Activated CD4-positive, alpha-beta T cell treated with anti-CD3 and anti-CD28 coated beads, Interleukin-2, Interleukin-6, amounts not matched to agents 100 ng/mL and 50 ng/mL, durations not matched to agents 16 hours and 8 hours (primary cell): ENCODE results near the gene LRRIQ3.
"Not testable (repeated sequence)": the region's sequence is repeated elsewhere in the genome, so short reads cannot be mapped to it uniquely, and the experiment has no call there.

Experiments
- DNase-seq: peaks from one replicate; pipeline ENCODE4 v3.0.0-alpha.2; 2020

Gene LRRIQ3

DNA sequence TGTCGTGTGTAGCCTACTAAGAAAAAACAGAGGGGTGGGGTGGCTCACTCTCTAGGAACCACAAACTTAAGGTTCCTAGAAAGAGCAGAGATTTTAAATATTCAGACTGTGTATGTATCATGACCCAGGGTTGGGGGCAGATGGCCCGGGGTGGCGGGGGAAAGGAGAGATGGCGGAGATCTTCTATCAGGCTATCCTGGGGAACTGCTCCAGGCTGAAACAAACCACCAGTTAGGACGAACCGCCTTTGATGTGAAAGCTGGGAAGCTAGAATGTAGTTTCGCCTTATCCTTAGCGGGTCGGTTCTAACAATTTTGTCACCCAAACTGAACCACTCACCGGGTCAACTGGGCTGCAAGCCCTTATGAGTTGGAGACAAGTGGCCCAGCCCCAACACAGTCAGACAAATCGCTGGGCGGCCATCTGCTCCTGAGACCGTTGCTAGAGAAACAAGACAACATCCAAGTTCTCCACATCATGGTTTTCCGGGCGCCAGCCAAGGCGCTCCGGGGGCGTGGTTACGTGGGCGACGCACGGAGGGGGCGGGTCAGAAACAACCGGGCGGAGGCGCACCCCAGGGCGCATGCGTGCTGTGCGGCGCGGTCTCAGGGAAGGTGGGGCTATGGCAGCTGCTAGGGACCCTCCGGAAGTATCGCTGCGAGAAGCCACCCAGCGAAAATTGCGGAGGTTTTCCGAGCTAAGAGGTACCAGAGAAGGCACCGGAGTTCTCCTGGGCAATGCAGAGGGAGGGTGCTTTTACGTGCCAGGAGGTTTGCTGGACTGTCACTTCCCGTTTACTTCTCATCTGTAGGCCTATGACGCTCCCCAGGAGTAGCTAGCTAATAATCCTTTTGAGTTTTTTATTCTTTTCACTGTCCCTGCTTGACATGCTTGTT lies at the start of gene LRRIQ3, which contains the start of gene FPGT:
TSS of gene LRRIQ3 (minus strand) at position 520 of the 896 bp plus-strand sequence. CDS start 14,492 bp downstream, outside the sequence.
TSS of gene FPGT (plus strand) at position 586 of the 896 bp plus-strand sequence. CDS start at position 623, 37 bp downstream.
- DNase-seq: peak; percentile 96

DNA sequence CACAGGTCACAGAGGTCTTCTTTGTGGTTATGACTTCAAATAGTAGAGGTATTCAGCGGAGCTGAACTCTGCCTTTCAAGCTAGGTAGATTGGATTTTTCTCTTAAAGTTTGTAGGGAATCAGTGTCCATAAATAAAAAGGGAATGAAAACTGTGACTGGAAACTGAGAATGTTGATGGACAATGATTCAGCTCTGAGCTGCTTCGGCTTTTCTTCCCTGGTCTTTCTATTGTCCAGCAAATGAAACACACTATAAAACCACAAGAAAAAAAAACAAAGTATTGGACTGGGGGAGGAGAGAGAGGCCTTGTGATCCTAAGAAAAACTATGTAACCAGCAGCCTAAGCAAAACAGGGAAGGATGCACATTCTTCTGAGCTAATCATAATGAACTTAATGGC lies 48.3 kb upstream of the LRRIQ3 start:
- no peak for DNase-seq

- DNase-seq: no peak
These were observed 47.3 kb upstream of the LRRIQ3 start for GRCh38 chr1:74245168-74245772.

DNA sequence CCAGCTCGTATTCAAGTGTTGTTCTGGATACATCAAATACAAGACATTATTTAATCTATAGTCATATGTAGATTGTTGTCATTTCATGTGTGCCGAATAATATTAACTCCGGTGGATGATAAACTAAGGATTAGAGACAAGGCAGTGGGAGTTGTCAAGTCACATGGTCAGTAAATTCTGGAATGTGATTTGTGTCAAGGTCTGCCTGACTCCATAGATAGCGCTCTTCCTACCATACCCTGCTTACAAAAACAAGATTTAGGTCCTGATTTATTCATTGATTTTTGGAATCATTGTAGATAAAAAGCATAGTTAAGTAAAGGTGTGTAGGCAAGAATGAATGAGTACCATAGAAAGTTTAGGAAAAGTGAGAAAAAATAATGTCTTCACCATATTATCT lies 39.8 kb upstream of the LRRIQ3 start:
- no peak for DNase-seq

DNA sequence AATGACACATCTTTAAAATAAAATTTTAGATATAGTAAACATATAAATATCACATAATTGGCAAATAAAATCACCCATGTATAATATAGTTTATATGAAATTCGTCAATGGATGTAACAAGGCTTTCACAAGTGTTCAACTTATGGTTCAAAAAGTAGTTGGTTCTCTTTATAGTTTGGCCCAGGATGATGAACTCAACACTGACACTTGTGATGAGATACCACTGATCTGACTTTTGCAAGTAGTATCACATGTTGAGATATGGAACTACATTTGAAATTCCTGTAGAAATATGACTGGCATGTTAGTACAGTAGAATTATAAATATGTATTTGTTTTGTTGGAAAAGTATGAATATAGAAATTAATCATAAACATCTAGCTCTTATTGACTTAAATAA lies 39.1 kb upstream of the LRRIQ3 start:
- no peak for DNase-seq

- DNase-seq: no peak
These were observed 38.5 kb upstream of the LRRIQ3 start for GRCh38 chr1:74236440-74236839.

GRCh38 chr1:74235153-74235552 lies 37.2 kb upstream of the LRRIQ3 start, which contains the start of gene TNNI3K:
Gene TNNI3K, plus strand, starts transcription at chr1:74235387. Its CDS starts 65 bp downstream, at chr1:74235452.
- DNase-seq: no peak

- DNase-seq: no peak
These were observed 25.5 kb upstream of the LRRIQ3 start for GRCh38 chr1:74223453-74223852.

DNA sequence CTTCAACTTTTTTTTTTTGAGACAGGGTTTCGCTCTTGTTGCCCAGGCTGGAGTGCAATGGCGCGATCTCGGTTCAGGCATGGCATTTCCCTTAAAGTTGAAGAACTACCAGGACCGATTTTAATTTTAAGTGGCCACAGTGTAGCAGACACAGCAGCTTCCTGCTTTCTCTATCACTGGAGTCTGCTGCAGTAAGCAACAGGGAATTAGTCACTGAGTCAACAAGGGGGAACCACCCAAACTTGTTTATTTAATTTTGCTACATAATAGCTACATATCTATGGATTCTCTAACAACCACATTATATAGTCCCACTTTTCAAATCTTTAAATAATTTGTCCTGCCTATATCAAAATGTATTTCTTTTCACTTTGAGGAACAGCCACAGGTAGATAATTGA lies 24.7 kb upstream of the LRRIQ3 start:
- DNase-seq: no peak

DNA sequence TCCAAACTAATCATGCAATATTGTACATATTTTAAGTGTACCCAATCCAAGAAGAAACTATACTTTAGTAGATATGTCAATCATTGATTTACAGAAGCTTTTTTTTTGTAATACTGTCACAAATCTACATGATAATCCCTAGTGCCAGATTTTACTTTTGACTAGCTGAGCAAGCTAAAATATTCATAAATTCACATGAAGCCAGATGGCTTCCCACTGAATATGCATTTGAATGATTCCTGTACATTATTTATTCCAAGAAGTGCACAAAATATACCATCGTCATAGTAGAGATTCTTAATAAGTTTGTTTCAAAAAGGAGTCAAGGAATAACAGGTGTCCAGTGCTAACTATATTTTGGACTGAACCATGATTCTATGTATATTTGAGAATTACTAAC lies 17.3 kb upstream of the LRRIQ3 start:
- DNase-seq: no peak

DNA sequence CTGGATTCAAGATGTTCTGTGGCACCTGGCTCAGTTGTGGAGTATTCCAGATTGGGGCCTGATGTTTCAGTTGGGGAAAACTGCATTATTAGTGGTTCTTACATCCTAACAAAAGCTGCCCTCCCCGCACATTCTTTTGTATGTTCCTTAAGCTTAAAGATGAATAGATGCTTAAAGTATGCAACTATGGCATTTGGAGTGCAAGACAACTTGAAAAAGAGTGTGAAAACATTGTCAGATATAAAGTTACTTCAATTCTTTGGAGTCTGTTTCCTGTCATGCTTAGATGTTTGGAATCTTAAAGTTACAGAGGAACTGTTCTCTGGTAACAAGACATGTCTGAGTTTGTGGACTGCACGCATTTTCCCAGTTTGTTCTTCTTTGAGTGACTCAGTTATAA lies 7.3 kb upstream of the LRRIQ3 start:
- no peak for DNase-seq

DNA sequence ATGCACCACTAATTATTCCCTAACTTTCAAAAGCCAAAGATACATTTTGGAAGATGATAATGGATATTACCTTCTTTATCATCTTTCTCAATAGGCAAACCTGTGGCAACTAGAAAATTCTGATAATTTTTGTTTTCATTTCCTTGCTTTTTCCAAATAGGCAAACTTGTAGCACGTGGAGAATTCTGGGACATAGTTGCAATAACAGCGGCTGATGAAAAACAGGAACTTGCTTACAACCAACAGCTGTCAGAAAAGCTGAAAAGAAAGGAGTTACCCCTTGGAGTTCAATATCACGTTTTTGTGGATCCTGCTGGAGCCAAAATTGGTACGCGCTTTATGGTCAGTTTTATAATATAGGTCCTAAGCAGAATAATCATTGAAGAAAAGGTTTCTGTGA lies 1.5 kb upstream of the LRRIQ3 start:
- DNase-seq: no peak

DNA sequence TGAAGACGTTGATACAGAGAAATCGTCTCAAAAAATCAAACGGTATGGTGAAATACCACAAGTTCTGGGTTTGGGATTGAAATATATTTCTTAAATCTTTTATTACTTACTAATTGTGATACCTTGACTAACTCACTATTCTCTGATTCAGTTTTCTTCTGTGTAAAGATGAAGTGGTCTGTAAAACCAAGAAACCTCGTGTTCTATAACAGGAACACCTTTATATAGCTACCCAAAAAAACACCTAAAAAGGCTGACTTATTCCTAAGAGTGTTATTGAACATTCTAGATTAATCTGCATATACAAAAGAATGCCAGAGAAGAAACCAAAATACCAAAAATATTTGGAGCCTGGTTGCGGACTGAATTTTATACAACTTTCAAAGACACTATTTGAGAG lies 721 bp downstream of the LRRIQ3 start:
- DNase-seq: no peak

- no peak for DNase-seq
These were observed 2.6 kb downstream of the LRRIQ3 start for GRCh38 chr1:74195339-74195738.

GRCh38 chr1:74193908-74194307 lies 4.1 kb downstream of the LRRIQ3 start:
- no peak for DNase-seq

DNA sequence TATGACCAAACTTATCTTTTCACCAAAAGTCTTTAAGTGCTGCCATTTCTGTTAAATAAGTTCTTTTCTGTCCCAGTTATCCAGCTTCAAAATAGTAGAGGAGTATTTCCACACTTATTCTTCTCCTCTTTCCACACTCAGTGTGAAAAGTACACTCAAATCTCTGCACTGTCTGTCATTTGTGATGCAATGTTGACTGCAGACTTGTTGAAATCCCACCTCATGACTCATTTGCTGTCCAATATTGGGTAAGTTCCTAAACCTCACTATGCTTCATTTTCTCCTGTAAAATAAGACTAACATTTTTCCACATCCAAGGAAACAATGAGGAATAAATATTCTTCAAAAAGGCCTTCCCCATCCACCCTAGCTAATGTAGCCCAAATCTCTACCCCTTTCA lies 17.5 kb downstream of the LRRIQ3 start:
- no peak for DNase-seq

DNA sequence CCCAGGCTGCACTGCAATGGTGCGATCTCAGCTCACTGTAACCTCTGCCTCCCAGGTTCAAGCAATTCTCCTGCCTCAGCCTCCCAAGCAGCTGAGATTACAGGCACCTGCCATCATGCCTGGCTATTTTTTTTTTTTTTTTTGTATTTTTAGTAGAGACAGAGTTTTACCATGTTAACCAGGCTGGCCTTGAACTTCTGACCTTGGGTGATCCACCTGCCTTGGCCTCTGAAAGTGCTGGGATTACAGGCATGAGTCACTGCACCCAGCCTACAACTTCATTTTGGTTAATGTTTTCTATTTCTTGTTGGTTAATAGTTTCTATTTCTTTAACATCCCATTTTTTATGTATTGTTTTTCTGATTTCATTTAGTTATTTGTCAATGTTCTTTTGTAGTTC lies 23.6 kb downstream of the LRRIQ3 start:
- not testable (repeated sequence) for DNase-seq

- DNase-seq: no peak
These were observed 35.6 kb downstream of the LRRIQ3 start for GRCh38 chr1:74162333-74162732.

- DNase-seq: no peak
These were observed 36.5 kb downstream of the LRRIQ3 start for GRCh38 chr1:74161497-74161896.

GRCh38 chr1:74160046-74160445 lies 37.9 kb downstream of the LRRIQ3 start:
- DNase-seq: no peak

DNA sequence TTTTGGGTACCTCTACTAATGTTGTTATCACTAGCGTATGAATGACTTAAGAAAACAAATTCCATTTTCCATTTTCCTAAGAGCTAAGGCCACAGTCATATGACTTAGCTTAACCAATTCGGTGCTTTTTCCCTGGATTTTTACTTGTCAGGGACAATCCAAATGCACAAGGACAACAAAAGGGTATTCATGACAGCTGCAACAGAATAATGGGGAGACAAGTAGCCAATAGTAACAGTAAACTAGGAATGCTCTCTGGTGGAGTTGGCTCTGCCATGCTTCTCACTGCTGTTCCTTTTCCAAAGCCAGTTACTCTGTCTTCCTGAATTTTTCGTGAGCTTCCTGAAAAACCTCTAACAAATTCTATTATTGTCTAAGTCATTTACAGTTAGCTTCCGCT lies 52.9 kb downstream of the LRRIQ3 start:
- DNase-seq: no peak

DNA sequence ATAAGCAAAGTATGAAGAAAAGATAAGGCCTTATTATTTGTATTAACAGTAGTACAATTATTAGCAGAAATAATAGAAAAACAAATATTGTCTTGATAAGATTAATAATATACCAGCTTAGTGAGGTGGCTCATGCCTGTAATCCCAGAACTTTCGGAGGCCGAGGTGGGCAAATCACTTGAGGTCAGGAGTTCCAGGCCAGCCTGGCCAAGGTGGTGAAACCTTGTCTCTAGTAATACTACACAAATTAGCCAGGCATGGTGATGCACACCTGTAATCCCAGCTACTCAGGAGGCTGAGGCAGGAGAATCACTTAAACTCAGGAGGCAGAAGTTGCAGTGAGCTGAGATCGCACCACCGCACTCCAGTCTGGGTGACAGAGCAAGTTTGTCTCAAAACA lies 80.6 kb downstream of the LRRIQ3 start:
- not testable (repeated sequence) for DNase-seq

DNA sequence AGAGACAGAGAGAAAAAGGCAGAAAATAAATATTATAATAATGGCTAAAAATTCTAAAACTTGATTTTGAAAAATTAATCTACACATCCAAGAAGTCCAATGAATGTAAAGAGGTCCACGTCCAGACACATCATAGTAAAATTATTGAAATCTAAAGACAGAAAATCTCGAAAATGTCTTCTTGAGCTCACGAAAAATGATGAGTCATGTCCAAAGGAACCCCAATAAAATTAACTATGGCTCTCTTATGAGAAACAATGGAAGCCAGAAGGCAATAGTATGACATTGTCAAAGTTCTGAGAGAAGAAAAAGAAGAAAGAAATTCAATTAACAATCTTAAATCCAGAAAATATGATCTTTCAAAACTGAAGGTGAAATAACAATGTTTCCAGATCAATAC lies 84.6 kb downstream of the LRRIQ3 start:
- DNase-seq: no peak

DNA sequence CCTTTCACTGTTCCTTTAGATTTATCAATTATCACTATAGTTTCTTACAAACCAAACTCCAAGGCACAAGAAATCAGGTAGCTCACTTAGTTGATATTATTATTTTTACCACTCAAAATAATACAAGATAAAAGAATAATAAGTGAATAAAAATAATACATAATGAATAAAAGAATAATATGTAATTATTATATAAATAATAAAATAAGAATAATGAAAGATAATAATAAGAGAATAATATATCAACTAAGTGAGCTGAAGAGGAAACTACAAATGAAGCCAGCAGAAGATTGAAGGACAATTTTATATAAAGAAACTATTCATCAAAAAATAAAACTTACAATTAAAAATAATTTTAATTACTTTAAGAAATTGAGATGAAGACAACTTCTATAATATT lies 90.6 kb downstream of the LRRIQ3 start:
- DNase-seq: no peak
